HL-60 (cell line): ENCODE data around the gene LTB4R.

ENCODE experiments used
- DNase-seq, 2 experiments: peaks; one replicate each; pipeline ENCODE4 v3.0.0-alpha.2; 2010 to 2020; ENCODE audit warnings: low read depth in 1 of 2, low spot score in 1 of 2
- H3K27ac ChIP-seq: fragments of 250-450 bp; sonication (Bioruptor Pico); replicated peaks from 2 replicates; pipeline ENCODE4 v1.5.1; 2020; ENCODE audit warnings: mild to moderate bottlenecking, moderate library complexity
- H3K27me3 ChIP-seq: fragments of 250-450 bp; sonication (Bioruptor Pico); 2 replicates; pipeline ENCODE4 v1.5.1; 2021; ENCODE audit warnings: mild to moderate bottlenecking, moderate library complexity; ENCODE audit not compliant: insufficient read depth, poor library complexity, severe bottlenecking
- H3K4me3 ChIP-seq: replicated peaks from 2 replicates; pipeline ENCODE4 v1.5.1; 2011; ENCODE audit warnings: mild to moderate bottlenecking, control low read depth, low read length; ENCODE audit not compliant: insufficient read depth
- GABPA ChIP-seq: IDR thresholded peaks from 2 replicates; pipeline ENCODE4 v1.6.1; 2012; ENCODE audit warnings: low read depth
- POLR2AphosphoS5 ChIP-seq: IDR thresholded peaks from 2 replicates; pipeline ENCODE4 v1.6.1; 2012; ENCODE audit warnings: low read depth
- REST ChIP-seq: IDR thresholded peaks from 2 replicates; pipeline ENCODE4 v1.6.1; 2012; ENCODE audit warnings: low read depth; ENCODE audit not compliant: insufficient replicate concordance
- SPI1 ChIP-seq: IDR thresholded peaks from 2 replicates; pipeline ENCODE4 v1.6.1; 2012; ENCODE audit warnings: low read depth, mild to moderate bottlenecking, borderline replicate concordance
- long read RNA-seq: library from polyadenylated mRNA; unstranded; transcript quantifications from one replicate; pipeline ENCODE4 v2.0.0, GENCODE V29; 2020
- TF ChIP-seq, protein P1 (sequence below): IDR thresholded peaks from one replicate; pipeline ENCODE4 v1.5.1; 2011; ENCODE audit warnings: low read length, control low read depth, inconsistent platforms; ENCODE audit not compliant: insufficient read depth

LTB4R gene
- long read RNA-seq, full-length matches to known transcripts = 38 of 54 reads
- long read RNA-seq, partial matches to known transcripts = 0 of 54 reads
- long read RNA-seq, other reads (novel, unspliced or antisense) = 16 of 54 reads

DNA sequence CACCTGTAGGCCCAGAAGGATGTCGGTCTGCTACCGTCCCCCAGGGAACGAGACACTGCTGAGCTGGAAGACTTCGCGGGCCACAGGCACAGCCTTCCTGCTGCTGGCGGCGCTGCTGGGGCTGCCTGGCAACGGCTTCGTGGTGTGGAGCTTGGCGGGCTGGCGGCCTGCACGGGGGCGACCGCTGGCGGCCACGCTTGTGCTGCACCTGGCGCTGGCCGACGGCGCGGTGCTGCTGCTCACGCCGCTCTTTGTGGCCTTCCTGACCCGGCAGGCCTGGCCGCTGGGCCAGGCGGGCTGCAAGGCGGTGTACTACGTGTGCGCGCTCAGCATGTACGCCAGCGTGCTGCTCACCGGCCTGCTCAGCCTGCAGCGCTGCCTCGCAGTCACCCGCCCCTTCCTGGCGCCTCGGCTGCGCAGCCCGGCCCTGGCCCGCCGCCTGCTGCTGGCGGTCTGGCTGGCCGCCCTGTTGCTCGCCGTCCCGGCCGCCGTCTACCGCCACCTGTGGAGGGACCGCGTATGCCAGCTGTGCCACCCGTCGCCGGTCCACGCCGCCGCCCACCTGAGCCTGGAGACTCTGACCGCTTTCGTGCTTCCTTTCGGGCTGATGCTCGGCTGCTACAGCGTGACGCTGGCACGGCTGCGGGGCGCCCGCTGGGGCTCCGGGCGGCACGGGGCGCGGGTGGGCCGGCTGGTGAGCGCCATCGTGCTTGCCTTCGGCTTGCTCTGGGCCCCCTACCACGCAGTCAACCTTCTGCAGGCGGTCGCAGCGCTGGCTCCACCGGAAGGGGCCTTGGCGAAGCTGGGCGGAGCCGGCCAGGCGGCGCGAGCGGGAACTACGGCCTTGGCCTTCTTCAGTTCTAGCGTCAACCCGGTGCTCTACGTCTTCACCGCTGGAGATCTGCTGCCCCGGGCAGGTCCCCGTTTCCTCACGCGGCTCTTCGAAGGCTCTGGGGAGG, at the start of gene LTB4R:
Gene LTB4R, plus strand, starts transcription at position 857 of the 959 bp plus-strand sequence. CDS start 4,150 bp downstream, outside the sequence.
- Histone ChIP-seq H3K27ac (peak within 1 kb of the TSS; percentile 93), H3K4me3 (peak within 1 kb of the TSS; percentile 47), H3K27me3 (no peaks in the 10 kb centered on the region)
- TF ChIP-seq SPI1 (no peak), GABPA (no peak), REST (no peak), POLR2AphosphoS5 (no peak; the same call in 1 of the 2 replicates)
- TF ChIP-seq, protein P1, sequence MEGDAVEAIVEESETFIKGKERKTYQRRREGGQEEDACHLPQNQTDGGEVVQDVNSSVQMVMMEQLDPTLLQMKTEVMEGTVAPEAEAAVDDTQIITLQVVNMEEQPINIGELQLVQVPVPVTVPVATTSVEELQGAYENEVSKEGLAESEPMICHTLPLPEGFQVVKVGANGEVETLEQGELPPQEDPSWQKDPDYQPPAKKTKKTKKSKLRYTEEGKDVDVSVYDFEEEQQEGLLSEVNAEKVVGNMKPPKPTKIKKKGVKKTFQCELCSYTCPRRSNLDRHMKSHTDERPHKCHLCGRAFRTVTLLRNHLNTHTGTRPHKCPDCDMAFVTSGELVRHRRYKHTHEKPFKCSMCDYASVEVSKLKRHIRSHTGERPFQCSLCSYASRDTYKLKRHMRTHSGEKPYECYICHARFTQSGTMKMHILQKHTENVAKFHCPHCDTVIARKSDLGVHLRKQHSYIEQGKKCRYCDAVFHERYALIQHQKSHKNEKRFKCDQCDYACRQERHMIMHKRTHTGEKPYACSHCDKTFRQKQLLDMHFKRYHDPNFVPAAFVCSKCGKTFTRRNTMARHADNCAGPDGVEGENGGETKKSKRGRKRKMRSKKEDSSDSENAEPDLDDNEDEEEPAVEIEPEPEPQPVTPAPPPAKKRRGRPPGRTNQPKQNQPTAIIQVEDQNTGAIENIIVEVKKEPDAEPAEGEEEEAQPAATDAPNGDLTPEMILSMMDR = no peak
- peak; percentile 60 to 61 for DNase-seq

DNA sequence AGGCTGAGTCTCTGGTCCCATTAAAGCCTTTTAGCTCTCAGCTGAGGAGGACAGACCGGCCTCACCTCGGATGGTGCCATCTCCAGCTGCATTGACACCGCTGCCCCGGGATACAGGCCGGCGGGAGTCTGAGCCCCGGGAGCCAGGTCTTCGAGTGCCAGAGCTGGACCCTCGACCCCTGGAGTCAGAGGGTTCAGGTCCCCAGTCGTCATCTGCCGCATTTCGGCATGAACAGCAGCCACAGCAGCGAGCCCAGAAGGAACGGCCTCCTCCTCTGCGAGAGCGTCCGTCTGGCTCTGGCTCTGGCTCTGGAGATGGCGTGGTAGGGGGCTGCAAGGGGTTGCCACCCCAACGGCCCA, 49.4 kb upstream of the LTB4R start:
- TF ChIP-seq, protein P1 = no peak
- TF ChIP-seq REST = no peak
- TF ChIP-seq GABPA = no peak
- TF ChIP-seq POLR2AphosphoS5 = no peak
- TF ChIP-seq SPI1 = no peak
- DNase-seq = no peak
- H3K27me3 ChIP-seq = no peaks in the 10 kb centered on the region
- H3K4me3 ChIP-seq = no peak overlapping the region
- no peak overlapping the region for H3K27ac ChIP-seq

GRCh38 chr14:24262821-24263733, 48.2 kb upstream of the LTB4R start, which contains the start of gene TGM1:
Gene TGM1 (minus strand): TSS chr14:24263177. CDS start chr14:24262352, 825 bp downstream.
- Histone ChIP-seq H3K4me3 (no peak within 1 kb of the TSS), H3K27ac (no peak within 1 kb of the TSS), H3K27me3 (no peaks in the 10 kb centered on the region)
- TF ChIP-seq SPI1 = no peak
- TF ChIP-seq, protein P1 = no peak
- no peak for DNase-seq
